ENCODE results near the gene ADAMTS2.
"Not testable (repeated sequence)": the region's sequence is repeated elsewhere in the genome, so short reads cannot be mapped to it uniquely, and the experiment has no call there.

Gene ADAMTS2

GRCh38 chr5:179115845-179116524 is 229.3 kb downstream of the ADAMTS2 start:
- no peak for DNase-seq

- DNase-seq = no peak
Measured at GRCh38 chr5:179115307-179115706, 230.0 kb downstream of the ADAMTS2 start.

GRCh38 chr5:179114756-179115155 is 230.5 kb downstream of the ADAMTS2 start:
- peak; percentile 8 for DNase-seq

GRCh38 chr5:179113945-179114641 is 231.2 kb downstream of the ADAMTS2 start:
- DNase-seq = no peak

- DNase-seq = no peak
Measured at GRCh38 chr5:179113143-179113530, 232.1 kb downstream of the ADAMTS2 start.

- DNase-seq = no peak
Measured at GRCh38 chr5:179112469-179113142, 232.7 kb downstream of the ADAMTS2 start.

- DNase-seq = no peak
Measured at GRCh38 chr5:179111267-179112207, 233.7 kb downstream of the ADAMTS2 start.

- no peak for DNase-seq
Measured at GRCh38 chr5:179110528-179110927, 234.7 kb downstream of the ADAMTS2 start.

- DNase-seq = not testable (repeated sequence)
Measured at GRCh38 chr5:179101282-179101681, 244.0 kb downstream of the ADAMTS2 start.

- DNase-seq = no peak
Measured at GRCh38 chr5:179089502-179089901, 255.8 kb downstream of the ADAMTS2 start.

- DNase-seq = no peak
Measured at GRCh38 chr5:179080724-179081123, 264.5 kb downstream of the ADAMTS2 start.

GRCh38 chr5:179079165-179079987 is 265.9 kb downstream of the ADAMTS2 start:
- no peak for DNase-seq

- no peak for DNase-seq
Measured at GRCh38 chr5:179065703-179066102, 279.6 kb downstream of the ADAMTS2 start.

- DNase-seq = no peak
Measured at GRCh38 chr5:179061025-179061424, 284.2 kb downstream of the ADAMTS2 start.
